Brain microvascular endothelial cell (primary cell): ENCODE data around the gene MAMDC2.

ENCODE experiments used
- DNase-seq: peaks from one replicate; pipeline ENCODE4 v3.0.0-alpha.2; 2020
- H3K27ac ChIP-seq: fragments of 250-450 bp; sonication (Bioruptor Pico); 2 replicates; pipeline ENCODE4 v1.5.1; 2020; ENCODE audit warnings: mild to moderate bottlenecking, moderate library complexity
- H3K27me3 ChIP-seq: fragments of 250-450 bp; sonication (Bioruptor Pico); replicated peaks from 2 replicates; pipeline ENCODE4 v1.5.1; 2020; ENCODE audit warnings: mild to moderate bottlenecking
- H3K36me3 ChIP-seq: fragments of 250-450 bp; sonication (Bioruptor Pico); replicated peaks from 2 replicates; pipeline ENCODE4 v1.5.1; 2020; ENCODE audit warnings: mild to moderate bottlenecking
- H3K4me3 ChIP-seq: 2 replicates; pipeline ENCODE4 v1.5.1; 2011; ENCODE audit warnings: low read depth, mild to moderate bottlenecking, control low read depth, low read length, moderate library complexity
- in situ Hi-C: cut with HindIII; loops from 2 replicates; pipeline ENCODE4 v1.10.0; 2017; ENCODE audit warnings: low sequenced_read_pairs, low pct_ligation_motif_present
- TF ChIP-seq, protein P1 (sequence below): IDR thresholded peaks from 2 replicates; pipeline ENCODE4 v1.5.1; 2011; ENCODE audit warnings: low read depth, mild to moderate bottlenecking, moderate library complexity, low read length, control low read depth, inconsistent platforms; ENCODE audit errors: missing control alignments

Gene MAMDC2

GRCh38 chr9:70134360-70134759, 90.7 kb downstream of the MAMDC2 start:
- in situ Hi-C loops: no loop called here
- Histone ChIP-seq H3K36me3 (no peaks in the 10 kb centered on the region), H3K27ac (no peak overlapping the region), H3K27me3 (no peaks in the 10 kb centered on the region), H3K4me3 (no peak overlapping the region)
- DNase-seq: no peak
- TF ChIP-seq, protein P1, sequence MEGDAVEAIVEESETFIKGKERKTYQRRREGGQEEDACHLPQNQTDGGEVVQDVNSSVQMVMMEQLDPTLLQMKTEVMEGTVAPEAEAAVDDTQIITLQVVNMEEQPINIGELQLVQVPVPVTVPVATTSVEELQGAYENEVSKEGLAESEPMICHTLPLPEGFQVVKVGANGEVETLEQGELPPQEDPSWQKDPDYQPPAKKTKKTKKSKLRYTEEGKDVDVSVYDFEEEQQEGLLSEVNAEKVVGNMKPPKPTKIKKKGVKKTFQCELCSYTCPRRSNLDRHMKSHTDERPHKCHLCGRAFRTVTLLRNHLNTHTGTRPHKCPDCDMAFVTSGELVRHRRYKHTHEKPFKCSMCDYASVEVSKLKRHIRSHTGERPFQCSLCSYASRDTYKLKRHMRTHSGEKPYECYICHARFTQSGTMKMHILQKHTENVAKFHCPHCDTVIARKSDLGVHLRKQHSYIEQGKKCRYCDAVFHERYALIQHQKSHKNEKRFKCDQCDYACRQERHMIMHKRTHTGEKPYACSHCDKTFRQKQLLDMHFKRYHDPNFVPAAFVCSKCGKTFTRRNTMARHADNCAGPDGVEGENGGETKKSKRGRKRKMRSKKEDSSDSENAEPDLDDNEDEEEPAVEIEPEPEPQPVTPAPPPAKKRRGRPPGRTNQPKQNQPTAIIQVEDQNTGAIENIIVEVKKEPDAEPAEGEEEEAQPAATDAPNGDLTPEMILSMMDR: no peak

- no peak for DNase-seq
- TF ChIP-seq, protein P1: peak; percentile 27
- H3K27ac ChIP-seq: no peak overlapping the region
- no peaks in the 10 kb centered on the region for H3K36me3 ChIP-seq
- in situ Hi-C loops: no loop called here
- no peaks in the 10 kb centered on the region for H3K27me3 ChIP-seq
- H3K4me3 ChIP-seq: no peak overlapping the region
Measured at GRCh38 chr9:70135176-70135575, 91.5 kb downstream of the MAMDC2 start.

DNA sequence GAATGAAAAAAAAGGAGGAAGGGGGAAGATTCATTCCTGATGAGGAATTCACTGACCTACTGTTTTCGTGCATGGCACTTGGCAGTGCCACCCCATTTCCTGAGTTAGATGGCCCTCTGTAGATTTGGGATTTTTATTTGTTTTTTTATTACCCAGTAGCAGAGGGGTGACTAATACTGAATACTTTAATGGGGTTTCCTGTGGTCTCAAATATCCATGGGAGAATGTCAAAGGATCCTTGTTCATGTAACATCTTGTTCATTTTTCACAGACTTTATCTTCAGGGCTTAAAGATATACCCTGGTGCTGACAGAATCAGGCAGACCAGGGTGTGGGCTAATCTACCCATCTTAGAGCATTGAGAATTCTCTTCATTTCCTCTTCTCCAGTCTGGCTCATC, 93.0 kb downstream of the MAMDC2 start:
- H3K27ac ChIP-seq: peak overlapping the region; percentile 18
- H3K27me3 ChIP-seq: no peaks in the 10 kb centered on the region
- H3K36me3 ChIP-seq: no peaks in the 10 kb centered on the region
- no peak overlapping the region for H3K4me3 ChIP-seq
- TF ChIP-seq, protein P1: no peak
- in situ Hi-C loops: no loop called here
- peak; percentile 60 for DNase-seq

- in situ Hi-C loops: no loop called here
- TF ChIP-seq, protein P1: no peak
Measured at GRCh38 chr9:70137577-70137976, 93.9 kb downstream of the MAMDC2 start.

GRCh38 chr9:70142101-70142500, 98.5 kb downstream of the MAMDC2 start:
- in situ Hi-C loops: no loop called here
- Histone ChIP-seq H3K36me3 (no peaks in the 10 kb centered on the region), H3K4me3 (no peak overlapping the region), H3K27ac (no peak overlapping the region), H3K27me3 (no peaks in the 10 kb centered on the region)
- DNase-seq: no peak
- TF ChIP-seq, protein P1: no peak

More at GRCh38 chr9:70137577-70137976, 93.9 kb downstream of the MAMDC2 start:
- peak; percentile 43 for DNase-seq
- Histone ChIP-seq H3K27me3 (no peaks in the 10 kb centered on the region), H3K4me3 (no peak overlapping the region), H3K27ac (peak overlapping the region; percentile 18), H3K36me3 (no peaks in the 10 kb centered on the region)

- no peak overlapping the region for H3K27ac ChIP-seq
- no peaks in the 10 kb centered on the region for H3K36me3 ChIP-seq
- in situ Hi-C loops: no loop called here
- no peaks in the 10 kb centered on the region for H3K27me3 ChIP-seq
- H3K4me3 ChIP-seq: no peak overlapping the region
- TF ChIP-seq, protein P1: no peak
- no peak for DNase-seq
Measured at GRCh38 chr9:70143394-70144130, 99.9 kb downstream of the MAMDC2 start.
